Fibroblast of villous mesenchyme (primary cell): ENCODE results near the gene IL25. TPM values are rescaled to one million over a fixed set of nuclear protein-coding genes. Genes with fewer than 3 reads are reported as not detected.

ENCODE experiments used
- small RNA-seq: library from RNA; depleted of rRNA; stranded (forward); fragments of <200 nt; gene quantifications from one replicate; pipeline ENCODE3, GENCODE V24; 2012
- total RNA-seq: library from RNA; depleted of rRNA; stranded (reverse); fragments of >200 nt; gene quantifications from 2 replicates; pipeline ENCODE4 v1.2.3, GENCODE V29; 2012

The IL25 gene
- total RNA-seq, 1 donor = not detected

Small RNA genes lying within 50 kb of the gene (small RNA-seq; reads per million reads assigned to genes)
- gene MIR208A (not detected), gene MIR208B (not detected)

Other genes with a start within 250 kb of the IL25 start
- gene SLC7A8, start 189.1 kb upstream of the IL25 start, total RNA-seq = 0.86 and 0.97 TPM in 2 replicates
- gene RNF212B, start 134.9 kb upstream of the IL25 start, total RNA-seq = not detected in 2 replicates
- 4.2 and 6.0 TPM in 2 replicates for gene HOMEZ, start 86.7 kb upstream of the IL25 start, total RNA-seq
- 3.0 and 5.8 TPM in 2 replicates for gene PPP1R3E, start 70.0 kb upstream of the IL25 start, total RNA-seq
- gene BCL2L2, start 66.0 kb upstream of the IL25 start, total RNA-seq = 17.7 and 20.7 TPM in 2 replicates
- gene PABPN1, start 51.4 kb upstream of the IL25 start, total RNA-seq = 51.2 and 75.1 TPM in 2 replicates
- 14.8 and 16.4 TPM in 2 replicates for gene SLC22A17, start 19.9 kb upstream of the IL25 start, total RNA-seq
- 7.7 and 7.8 TPM in 2 replicates for gene EFS, start 7.6 kb upstream of the IL25 start, total RNA-seq
- gene CMTM5, start 4.2 kb downstream of the IL25 start, total RNA-seq = not detected in 2 replicates
- gene MYH6, start 35.5 kb downstream of the IL25 start, total RNA-seq = not detected in 2 replicates
- not detected in 2 replicates for gene MYH7, start 62.9 kb downstream of the IL25 start, total RNA-seq
- 41.9 and 44.8 TPM in 2 replicates for gene NGDN, start 96.9 kb downstream of the IL25 start, total RNA-seq
- gene ZFHX2, start 179.0 kb downstream of the IL25 start, total RNA-seq = under 0.01 TPM in 2 replicates
- gene THTPA, start 183.5 kb downstream of the IL25 start, total RNA-seq = 15.5 and 18.0 TPM in 2 replicates
- gene AP1G2, start 195.0 kb downstream of the IL25 start, total RNA-seq = 18.1 and 20.0 TPM in 2 replicates
- not detected in 2 replicates for gene JPH4, start 206.0 kb downstream of the IL25 start, total RNA-seq